Parathyroid adenoma (tissue), 2 donors: Measurements from ENCODE around the gene VILL.
"Not testable (repeated sequence)": the region's sequence is repeated elsewhere in the genome, so short reads cannot be mapped to it uniquely, and the experiment has no call there.

ENCODE experiments used
- H2AFZ ChIP-seq: fragments of 300-600 bp; sonication (generic); one replicate; pipeline ENCODE4 v1.7.0; 2017; ENCODE audit warnings: antibody characterized with exemption, mild to moderate bottlenecking
- H3K27ac ChIP-seq: fragments of 300-600 bp; sonication (generic); one replicate; pipeline ENCODE4 v1.7.0; 2017
- H3K27me3 ChIP-seq: fragments of 300-600 bp; sonication (generic); one replicate; pipeline ENCODE4 v1.7.0; 2017; ENCODE audit warnings: low read length; ENCODE audit not compliant: control insufficient read depth, insufficient read depth
- H3K36me3 ChIP-seq: fragments of 300-600 bp; sonication (generic); one replicate; pipeline ENCODE4 v1.7.0; 2017; ENCODE audit warnings: low read length; ENCODE audit not compliant: control insufficient read depth, insufficient read depth
- H3K4me1 ChIP-seq: fragments of 300-600 bp; sonication (generic); one replicate; pipeline ENCODE4 v1.7.0; 2017; ENCODE audit warnings: control low read depth
- H3K4me2 ChIP-seq: fragments of 300-600 bp; sonication (generic); one replicate; pipeline ENCODE4 v1.7.0; 2017; ENCODE audit warnings: low read length
- H3K4me3 ChIP-seq: fragments of 300-600 bp; sonication (generic); one replicate; pipeline ENCODE4 v1.7.0; 2017; ENCODE audit warnings: low read depth, low read length
- H3K79me2 ChIP-seq: fragments of 300-600 bp; sonication (generic); one replicate; pipeline ENCODE4 v1.7.0; 2017; ENCODE audit warnings: control low read depth
- H3K9ac ChIP-seq: fragments of 300-600 bp; sonication (generic); one replicate; pipeline ENCODE4 v1.7.0; 2017; ENCODE audit warnings: mild to moderate bottlenecking
- H3K9me3 ChIP-seq: fragments of 300-600 bp; sonication (generic); one replicate; pipeline ENCODE4 v1.7.0; 2017; ENCODE audit warnings: low read length; ENCODE audit not compliant: control insufficient read depth
- TF ChIP-seq, protein P1 (sequence below): fragments of 300-600 bp; sonication (generic); IDR thresholded peaks from one replicate; pipeline ENCODE4 v1.7.0; 2017; ENCODE audit warnings: antibody characterized with exemption, mild to moderate bottlenecking
- donor health status: primary hyperparathyroidism.

Gene VILL

DNA sequence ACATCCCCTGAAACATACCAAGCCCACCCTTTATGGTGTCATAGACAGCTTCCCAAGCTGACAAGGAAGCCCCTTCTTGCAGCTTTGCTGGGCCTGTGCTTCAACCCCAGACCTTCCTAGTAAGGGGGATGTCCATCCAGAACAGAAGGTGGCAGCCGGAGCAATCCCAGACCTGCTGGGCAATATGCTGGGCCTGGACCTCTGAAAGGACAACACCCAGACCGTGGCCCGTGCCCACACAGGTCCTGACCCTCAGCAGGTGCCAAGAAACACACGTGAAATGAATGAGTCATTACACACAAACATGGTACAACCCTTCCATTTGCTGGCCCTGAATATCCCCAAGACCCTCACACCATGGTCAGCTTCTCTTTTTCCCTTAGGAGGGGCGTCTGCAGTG lies 19.8 kb upstream of the VILL start:
- H3K79me2 ChIP-seq = peaks cover 6% of the 10 kb centered on the region
- no peak overlapping the region for H3K4me2 ChIP-seq
- H3K27me3 ChIP-seq = no peaks in the 10 kb centered on the region
- H3K4me3 ChIP-seq = no peak overlapping the region
- TF ChIP-seq, protein P1, sequence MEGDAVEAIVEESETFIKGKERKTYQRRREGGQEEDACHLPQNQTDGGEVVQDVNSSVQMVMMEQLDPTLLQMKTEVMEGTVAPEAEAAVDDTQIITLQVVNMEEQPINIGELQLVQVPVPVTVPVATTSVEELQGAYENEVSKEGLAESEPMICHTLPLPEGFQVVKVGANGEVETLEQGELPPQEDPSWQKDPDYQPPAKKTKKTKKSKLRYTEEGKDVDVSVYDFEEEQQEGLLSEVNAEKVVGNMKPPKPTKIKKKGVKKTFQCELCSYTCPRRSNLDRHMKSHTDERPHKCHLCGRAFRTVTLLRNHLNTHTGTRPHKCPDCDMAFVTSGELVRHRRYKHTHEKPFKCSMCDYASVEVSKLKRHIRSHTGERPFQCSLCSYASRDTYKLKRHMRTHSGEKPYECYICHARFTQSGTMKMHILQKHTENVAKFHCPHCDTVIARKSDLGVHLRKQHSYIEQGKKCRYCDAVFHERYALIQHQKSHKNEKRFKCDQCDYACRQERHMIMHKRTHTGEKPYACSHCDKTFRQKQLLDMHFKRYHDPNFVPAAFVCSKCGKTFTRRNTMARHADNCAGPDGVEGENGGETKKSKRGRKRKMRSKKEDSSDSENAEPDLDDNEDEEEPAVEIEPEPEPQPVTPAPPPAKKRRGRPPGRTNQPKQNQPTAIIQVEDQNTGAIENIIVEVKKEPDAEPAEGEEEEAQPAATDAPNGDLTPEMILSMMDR = no peak
- no peaks in the 10 kb centered on the region for H3K4me1 ChIP-seq
- no peak overlapping the region for H3K27ac ChIP-seq
- H2AFZ ChIP-seq = no peak overlapping the region
- H3K9ac ChIP-seq = no peak overlapping the region
- no peaks in the 10 kb centered on the region for H3K9me3 ChIP-seq
- no peaks in the 10 kb centered on the region for H3K36me3 ChIP-seq

DNA sequence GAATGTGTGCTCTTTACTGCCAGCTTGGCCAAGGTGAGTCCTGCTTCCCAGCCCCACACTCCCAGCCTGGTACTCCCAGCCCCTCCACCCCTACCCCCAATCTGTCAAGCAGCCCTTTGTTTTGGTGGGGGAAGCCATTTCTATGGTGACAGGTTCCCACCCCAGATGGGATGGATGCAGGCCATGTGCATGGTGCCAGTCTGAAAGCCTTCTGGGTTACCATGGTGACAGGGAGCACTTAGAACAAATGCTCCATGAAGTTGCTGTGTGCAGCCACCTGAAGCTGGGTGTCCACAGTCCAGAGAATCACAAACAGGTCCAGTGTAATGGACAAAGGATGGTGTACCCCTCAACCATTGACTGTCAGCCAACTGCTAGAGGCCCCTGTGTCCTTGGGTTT lies 19.1 kb upstream of the VILL start:
- TF ChIP-seq, protein P1 = no peak
- H3K27ac ChIP-seq = no peak overlapping the region
- H3K9ac ChIP-seq = no peak overlapping the region

DNA sequence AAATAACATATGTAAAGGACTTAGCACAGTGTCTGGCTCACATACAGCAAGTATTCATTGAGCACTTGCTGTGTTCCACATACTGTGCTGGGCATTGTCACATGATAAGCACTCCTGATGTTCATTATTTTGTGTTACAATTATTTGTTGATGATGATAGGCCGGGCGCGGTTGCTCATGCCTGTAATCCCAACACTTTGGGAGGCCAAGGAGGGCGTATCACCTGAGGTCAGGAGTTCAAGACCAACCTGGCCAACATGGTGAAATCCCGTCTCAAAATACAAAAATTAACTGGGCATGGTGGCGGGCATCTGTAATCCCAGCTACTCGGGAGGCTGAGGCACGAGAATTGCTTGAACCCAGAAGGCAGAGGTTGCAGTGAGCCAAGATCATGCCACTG lies 18.5 kb upstream of the VILL start:
- H3K4me1 ChIP-seq, H2AFZ ChIP-seq, H3K4me2 ChIP-seq, H3K27me3 ChIP-seq, H3K79me2 ChIP-seq, H3K27ac ChIP-seq, H3K9me3 ChIP-seq, H3K4me3 ChIP-seq, H3K9ac ChIP-seq, H3K36me3 ChIP-seq: not testable (repeated sequence)

More for the DNA sequence above, 19.1 kb upstream of the VILL start:
- peaks cover 6% of the 10 kb centered on the region for H3K79me2 ChIP-seq
- H3K4me2 ChIP-seq = no peak overlapping the region
- H2AFZ ChIP-seq = no peak overlapping the region
- no peaks in the 10 kb centered on the region for H3K36me3 ChIP-seq
- H3K27me3 ChIP-seq = no peaks in the 10 kb centered on the region
- H3K9me3 ChIP-seq = no peaks in the 10 kb centered on the region
- H3K4me3 ChIP-seq = no peak overlapping the region
- H3K4me1 ChIP-seq = no peaks in the 10 kb centered on the region

DNA sequence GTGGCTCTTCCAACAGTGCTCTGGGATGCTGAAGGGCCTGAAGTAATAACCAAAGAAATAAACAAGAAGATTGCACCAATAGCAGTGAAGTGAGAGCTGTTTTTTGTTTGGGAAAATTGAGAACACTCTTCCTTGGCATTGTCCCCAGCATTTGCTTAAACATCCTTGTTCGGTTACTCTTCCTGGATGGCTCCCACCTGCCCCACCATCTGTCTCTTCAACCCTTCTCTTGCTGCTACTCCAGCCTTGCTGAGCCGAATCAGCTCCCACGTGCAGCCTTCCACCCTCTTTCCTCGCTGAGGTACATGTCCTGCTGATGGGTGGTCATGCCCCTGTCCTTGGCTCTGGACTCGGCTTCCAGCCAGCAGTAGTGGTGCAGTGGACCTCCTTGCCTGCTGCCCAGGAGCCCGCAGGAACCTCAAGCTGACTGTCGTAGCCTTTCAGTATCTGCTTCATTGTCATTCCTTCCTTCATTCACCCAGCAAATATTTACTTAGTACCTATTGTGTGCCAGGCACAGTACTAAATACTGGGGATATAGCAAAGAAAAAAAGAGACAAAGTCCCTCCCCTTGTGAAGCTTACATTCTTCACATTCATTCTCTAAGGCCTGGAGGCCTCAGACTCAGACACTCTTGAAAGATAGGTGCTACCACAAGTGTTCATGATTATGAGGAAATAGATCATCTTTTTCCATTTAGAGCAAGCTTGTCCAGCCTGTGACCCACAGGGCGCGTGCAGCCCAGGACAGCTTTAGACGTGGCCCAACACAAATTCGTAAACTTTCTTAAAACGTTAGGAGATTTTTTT lies 17.1 kb upstream of the VILL start:
- H3K79me2 ChIP-seq = peaks cover 3% of the 10 kb centered on the region
- no peak overlapping the region for H3K4me3 ChIP-seq
- H3K27me3 ChIP-seq = no peaks in the 10 kb centered on the region
- H3K36me3 ChIP-seq = no peaks in the 10 kb centered on the region
- no peak overlapping the region for H3K4me2 ChIP-seq
- no peaks in the 10 kb centered on the region for H3K4me1 ChIP-seq
- no peak overlapping the region for H3K9ac ChIP-seq
- TF ChIP-seq, protein P1 = no peak
- no peaks in the 10 kb centered on the region for H3K9me3 ChIP-seq
- no peak overlapping the region for H3K27ac ChIP-seq
- H2AFZ ChIP-seq = no peak overlapping the region

DNA sequence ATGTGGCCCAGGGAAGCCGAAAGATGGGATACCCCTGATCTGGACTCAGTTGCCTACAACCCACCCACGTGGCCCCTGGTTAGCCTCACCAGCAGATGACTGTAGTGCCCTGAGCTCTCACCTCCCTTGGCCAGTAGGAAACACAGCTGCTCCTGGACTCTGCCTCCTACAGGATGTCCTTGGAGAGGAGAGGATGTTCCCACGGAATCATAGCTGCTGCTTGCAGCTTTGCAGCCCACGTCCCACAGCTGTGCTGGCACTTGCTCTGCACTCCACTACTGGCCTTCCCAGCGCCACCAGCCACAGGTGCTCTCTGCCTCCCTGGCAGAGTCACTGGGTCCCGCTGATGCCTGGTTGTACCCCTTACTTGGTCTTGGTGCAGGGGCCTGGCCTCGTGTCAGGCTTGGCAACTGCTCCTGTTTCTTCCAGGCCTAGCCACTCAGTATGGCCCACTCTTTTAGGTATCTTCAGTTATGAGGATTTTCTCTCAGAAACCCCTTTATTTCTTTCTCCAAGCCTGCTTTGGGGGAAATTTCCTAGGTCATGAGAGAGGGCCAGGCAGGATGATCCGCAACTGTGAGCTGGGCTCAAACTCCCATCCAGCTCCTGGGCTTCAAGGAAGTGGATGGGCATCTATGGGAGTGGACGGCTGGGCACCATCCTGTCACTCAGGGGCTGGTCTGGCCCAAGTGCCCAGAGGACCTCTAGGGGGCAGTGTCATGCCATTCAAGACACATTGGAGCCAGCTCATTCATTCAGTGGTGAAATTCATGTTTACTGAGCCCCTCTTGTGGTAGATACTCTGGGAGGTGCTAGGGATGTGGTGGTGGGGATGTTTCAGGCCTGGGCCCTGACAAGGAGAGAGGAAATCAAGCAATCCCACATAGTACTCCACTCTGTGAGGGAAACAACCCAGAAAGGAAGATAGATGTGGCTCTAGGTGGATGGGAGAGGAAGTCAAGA lies 16.2 kb upstream of the VILL start:
- H3K27ac ChIP-seq = no peak overlapping the region
- no peak overlapping the region for H3K4me3 ChIP-seq
- TF ChIP-seq, protein P1 = peak; percentile 64
- H3K36me3 ChIP-seq = no peaks in the 10 kb centered on the region
- H2AFZ ChIP-seq = no peak overlapping the region
- H3K4me2 ChIP-seq = no peak overlapping the region
- H3K9me3 ChIP-seq = no peaks in the 10 kb centered on the region
- H3K79me2 ChIP-seq = peaks cover 3% of the 10 kb centered on the region
- no peaks in the 10 kb centered on the region for H3K4me1 ChIP-seq
- no peak overlapping the region for H3K9ac ChIP-seq
- no peaks in the 10 kb centered on the region for H3K27me3 ChIP-seq
